IMR-90 (cell line): ENCODE data around the gene ATP10B. TPM values are rescaled to one million over a fixed set of nuclear protein-coding genes. Genes with fewer than 3 reads are reported as not detected.

Experiments used
- ATAC-seq: fragments of 200-7000 bp; cut with Tn5 transposase; 2 replicates; pipeline ENCODE4 v1.9.1; 2020; ENCODE audit warnings: low read depth, mild to moderate bottlenecking, moderate library complexity
- BruUV-seq: library from RNA; stranded (reverse); fragments of 400-500 nt; replicated peaks from 2 replicates; lab custom pipeline; 2021; lab: Mats Ljungman, UMichigan
- CTCF ChIA-PET: fragments of 300-600 bp; formaldehyde crosslinking; extraction: SDS; loops from one replicate; lab custom pipeline; 2021; ENCODE audit warnings: antibody characterized with exemption; lab: Yijun Ruan, JAX
- POLR2A ChIA-PET: fragments of 300-600 bp; sonication (Branson Sonifier 250); formaldehyde crosslinking; loops from one replicate; lab custom pipeline; 2022; ENCODE audit warnings: antibody characterized with exemption; ENCODE audit not compliant: unreplicated experiment; lab: Charles Lee
- DNase-seq: peaks from one replicate; pipeline ENCODE4 v3.0.0; 2013
- H2AFZ ChIP-seq: replicated peaks from 2 replicates; pipeline ENCODE3; 2013; ENCODE audit warnings: low read length, mild to moderate bottlenecking; ENCODE audit not compliant: poor library complexity
- H2AK5ac ChIP-seq: 2 replicates; pipeline ENCODE4 v1.6.1; 2013; ENCODE audit warnings: low read depth, low read length, inconsistent platforms
- H2AK9ac ChIP-seq: replicated peaks from 2 replicates; pipeline ENCODE3; 2013; ENCODE audit warnings: mild to moderate bottlenecking, low read depth, low read length, moderate library complexity; ENCODE audit not compliant: poor library complexity
- H2BK120ac ChIP-seq: 2 replicates; pipeline ENCODE4 v1.6.1; 2013; ENCODE audit warnings: low read depth, low read length, inconsistent platforms
- H2BK15ac ChIP-seq: 3 replicates; pipeline ENCODE4 v1.6.1; 2013; ENCODE audit warnings: low read depth, low read length, inconsistent platforms
- H2BK20ac ChIP-seq: 2 replicates; pipeline ENCODE4 v1.6.1; 2013; ENCODE audit warnings: low read depth, mild to moderate bottlenecking, inconsistent platforms, low read length, moderate library complexity
- H2BK5ac ChIP-seq: 2 replicates; pipeline ENCODE4 v1.6.1; 2013; ENCODE audit warnings: mild to moderate bottlenecking, low read depth, low read length, inconsistent platforms; ENCODE audit not compliant: poor library complexity, severe bottlenecking
- H3K14ac ChIP-seq: replicated peaks from 2 replicates; pipeline ENCODE4 v1.6.1; 2013; ENCODE audit warnings: low read depth, low read length, inconsistent platforms
- H3K18ac ChIP-seq: 2 replicates; pipeline ENCODE4 v1.6.1; 2013; ENCODE audit warnings: low read depth, low read length, control low read depth
- H3K23ac ChIP-seq: 2 replicates; pipeline ENCODE4 v1.6.1; 2013; ENCODE audit warnings: low read depth, low read length, inconsistent platforms
- H3K27ac ChIP-seq: 2 replicates; pipeline ENCODE4 v1.5.1; 2013; ENCODE audit warnings: mild to moderate bottlenecking, control low read depth, low read length; ENCODE audit not compliant: insufficient read depth
- H3K27me3 ChIP-seq: 2 replicates; pipeline ENCODE4 v1.6.1; 2013; ENCODE audit warnings: low read length; ENCODE audit not compliant: control insufficient read depth, insufficient read depth
- H3K36me3 ChIP-seq: 2 replicates; pipeline ENCODE4 v1.6.1; 2013; ENCODE audit warnings: low read length, mixed read lengths; ENCODE audit not compliant: control insufficient read depth, insufficient read depth
- H3K4ac ChIP-seq: 2 replicates; pipeline ENCODE4 v1.6.1; 2013; ENCODE audit warnings: low read depth, low read length, inconsistent platforms
- H3K4me1 ChIP-seq: 2 replicates; pipeline ENCODE4 v1.6.1; 2013; ENCODE audit warnings: low read length, mixed read lengths; ENCODE audit not compliant: control insufficient read depth, insufficient read depth
- H3K4me2 ChIP-seq: 2 replicates; pipeline ENCODE4 v1.6.1; 2013; ENCODE audit warnings: low read depth, mild to moderate bottlenecking, control low read depth, low read length, moderate library complexity
- H3K4me3 ChIP-seq: 2 replicates; pipeline ENCODE4 v1.5.1; 2013; ENCODE audit warnings: low read depth, mild to moderate bottlenecking, control low read depth, low read length, moderate library complexity; ENCODE audit not compliant: insufficient read depth
- H3K56ac ChIP-seq: 2 replicates; pipeline ENCODE4 v1.6.1; 2013; ENCODE audit warnings: low read length, inconsistent platforms; ENCODE audit not compliant: insufficient read depth; ENCODE audit errors: extremely low read depth
- H3K79me1 ChIP-seq, 2 experiments: 2 replicates each; pipeline ENCODE4 v1.6.1; 2013; ENCODE audit warnings: low read length in 2 of 2, inconsistent platforms in 1 of 2, low read depth in 1 of 2
- H3K9ac ChIP-seq: 2 replicates; pipeline ENCODE4 v1.6.1; 2013; ENCODE audit warnings: low read depth, low read length, control low read depth
- H3K9me1 ChIP-seq: 2 replicates; pipeline ENCODE4 v1.6.1; 2013; ENCODE audit warnings: low read length, inconsistent platforms; ENCODE audit not compliant: insufficient read depth
- H3K9me3 ChIP-seq: 2 replicates; pipeline ENCODE4 v1.6.1; 2013; ENCODE audit warnings: low read length; ENCODE audit not compliant: control insufficient read depth, insufficient read depth
- H4K20me1 ChIP-seq: 2 replicates; pipeline ENCODE4 v1.6.1; 2013; ENCODE audit warnings: low read length, inconsistent platforms; ENCODE audit not compliant: insufficient read depth
- H4K5ac ChIP-seq: 2 replicates; pipeline ENCODE4 v1.6.1; 2013; ENCODE audit warnings: mild to moderate bottlenecking, low read depth, low read length, control low read depth
- H4K8ac ChIP-seq, 2 experiments: 2 replicates each; pipeline ENCODE4 v1.6.1; 2013; ENCODE audit warnings: low read depth in 2 of 2, low read length in 2 of 2, control low read depth in 1 of 2, inconsistent platforms in 1 of 2
- H4K91ac ChIP-seq: 2 replicates; pipeline ENCODE4 v1.6.1; 2013; ENCODE audit warnings: low read depth, low read length, inconsistent platforms; ENCODE audit not compliant: insufficient read depth
- CEBPB ChIP-seq: IDR thresholded peaks from 2 replicates; pipeline ENCODE4 v1.6.1; 2012; ENCODE audit warnings: low read depth, low read length, improper control_type of control experiment
- MAFK ChIP-seq: IDR thresholded peaks from 2 replicates; pipeline ENCODE4 v1.6.1; 2012; ENCODE audit warnings: low read depth, low read length, improper control_type of control experiment
- RCOR1 ChIP-seq: IDR thresholded peaks from 2 replicates; pipeline ENCODE4 v1.6.1; 2012; ENCODE audit warnings: mild to moderate bottlenecking, low read length, improper control_type of control experiment; ENCODE audit not compliant: insufficient replicate concordance
- RFX5 ChIP-seq: IDR thresholded peaks from 2 replicates; pipeline ENCODE4 v1.8.0; 2012; ENCODE audit warnings: low read depth, mild to moderate bottlenecking, low read length, moderate library complexity
- SMC3 ChIP-seq: fragments of 150-350 bp; IDR thresholded peaks from 2 replicates; pipeline ENCODE4 v1.6.1; 2016; ENCODE audit warnings: low read depth, mild to moderate bottlenecking, antibody characterized with exemption, low read length, moderate library complexity
- WGBS, 2 experiments: methylation state at CpG; one replicate each; pipeline versions ENCODE4 v1.1.5 to v1.1.7; 2013; ENCODE audit warnings: missing lambda C conversion rate in 2 of 2; ENCODE audit not compliant: insufficient read length in 1 of 2; ENCODE audit errors: extremely low coverage in 2 of 2; 5-methylcytosine and 5-hydroxymethylcytosine counted together
- dilution Hi-C: fragments of 300-500 bp; cut with HindIII; formaldehyde crosslinking; loops from one replicate; pipeline ENCODE4 v1.14.3; 2018; ENCODE audit warnings: low sequenced_read_pairs; ENCODE audit not compliant: unreplicated experiment
- in situ Hi-C: fragments of 300-500 bp; cut with MboI; formaldehyde crosslinking; loops from 3 replicates; pipeline ENCODE4 v1.14.3; 2019; ENCODE audit warnings: low sequenced_read_pairs, inconsistent platforms, mixed read lengths
- intact Hi-C: fragments of 100-400 bp; cut with micrococcal nuclease; formaldehyde crosslinking; loops from 2 replicates; pipeline ENCODE4 v1.10.0; 2022
- polyA plus RNA-seq, 3 experiments: library from polyadenylated mRNA; depleted of rRNA; stranded (reverse); fragments of >200 nt; gene quantifications; 2 replicates each; pipeline ENCODE4 v1.2.3, GENCODE V29; 2012; ENCODE audit warnings: low replicate concordance in 1 of 3
- total RNA-seq: library from RNA; depleted of rRNA; stranded (reverse); fragments of >200 nt; gene quantifications from 2 replicates; pipeline ENCODE4 v1.2.3, GENCODE V29; 2012
- TF ChIP-seq, protein P1 (sequence below): fragments of 150-350 bp; IDR thresholded peaks from 2 replicates; pipeline ENCODE4 v1.6.1; 2016; ENCODE audit warnings: low read depth, mild to moderate bottlenecking, low read length, moderate library complexity, borderline replicate concordance

The ATP10B gene
- total and polyA plus RNA-seq, 2 of the 4 experiments (the other 2 are of a cell fraction): not detected

- no peaks in the 10 kb centered on the region for H3K79me1 ChIP-seq
- WGBS, 2 experiments: 63% methylated on average over 1 of the region's 3 CpGs; no CpG with 5 or more reads in 1 of the 2 experiments
These were observed 62.7 kb downstream of the ATP10B start for GRCh38 chr5:160789219-160789859.

More at GRCh38 chr5:160789219-160789859, 62.7 kb downstream of the ATP10B start:
- intact Hi-C loops (no loop called here), dilution Hi-C loops (no loop called here), in situ Hi-C loops (no loop called here)
- Histone ChIP-seq H4K5ac (no peak overlapping the region), H2BK15ac (no peak overlapping the region), H3K9me1 (no peaks in the 10 kb centered on the region), H3K18ac (no peak overlapping the region), H2BK5ac (no peak overlapping the region), H3K4me2 (no peak overlapping the region), H2AK9ac (no peak overlapping the region), H3K4me3 (no peak overlapping the region), H2BK120ac (no peak overlapping the region), H4K91ac (no peak overlapping the region), H3K14ac (no peak overlapping the region), H3K9ac (no peak overlapping the region), H3K4me1 (no peaks in the 10 kb centered on the region), H3K36me3 (no peaks in the 10 kb centered on the region), H3K56ac (no peak overlapping the region), H3K4ac (no peak overlapping the region), H3K27me3 (no peaks in the 10 kb centered on the region), H3K23ac (no peak overlapping the region), H2BK20ac (no peak overlapping the region), H3K9me3 (peaks cover 16% of the 10 kb centered on the region), H2AK5ac (no peak overlapping the region), H2AFZ (no peak overlapping the region), H3K27ac (no peak overlapping the region), H4K8ac (no peak overlapping the region), H4K20me1 (no peaks in the 10 kb centered on the region)
- TF ChIP-seq SMC3 (no peak), CEBPB (no peak), MAFK (no peak), RCOR1 (no peak), RFX5 (no peak)
- TF ChIP-seq, protein P1, sequence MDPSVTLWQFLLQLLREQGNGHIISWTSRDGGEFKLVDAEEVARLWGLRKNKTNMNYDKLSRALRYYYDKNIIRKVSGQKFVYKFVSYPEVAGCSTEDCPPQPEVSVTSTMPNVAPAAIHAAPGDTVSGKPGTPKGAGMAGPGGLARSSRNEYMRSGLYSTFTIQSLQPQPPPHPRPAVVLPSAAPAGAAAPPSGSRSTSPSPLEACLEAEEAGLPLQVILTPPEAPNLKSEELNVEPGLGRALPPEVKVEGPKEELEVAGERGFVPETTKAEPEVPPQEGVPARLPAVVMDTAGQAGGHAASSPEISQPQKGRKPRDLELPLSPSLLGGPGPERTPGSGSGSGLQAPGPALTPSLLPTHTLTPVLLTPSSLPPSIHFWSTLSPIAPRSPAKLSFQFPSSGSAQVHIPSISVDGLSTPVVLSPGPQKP: no peak
- DNase-seq (no peak), ATAC-seq (no peak)
- CTCF ChIA-PET: no interaction called here
- POLR2A ChIA-PET: no interaction called here
- no TSS peak for BruUV-seq
